HG03571 (cell line): ENCODE measurements around the gene CCR6.
"Not testable (repeated sequence)": the region's sequence is repeated elsewhere in the genome, so short reads cannot be mapped to it uniquely, and the experiment has no call there.

Experiments used
- ATAC-seq: cut with Tn5 transposase; IDR thresholded peaks from one replicate; pipeline ENCODE4 v1.9.1; 2021; ENCODE audit not compliant: unreplicated experiment

Gene CCR6

DNA sequence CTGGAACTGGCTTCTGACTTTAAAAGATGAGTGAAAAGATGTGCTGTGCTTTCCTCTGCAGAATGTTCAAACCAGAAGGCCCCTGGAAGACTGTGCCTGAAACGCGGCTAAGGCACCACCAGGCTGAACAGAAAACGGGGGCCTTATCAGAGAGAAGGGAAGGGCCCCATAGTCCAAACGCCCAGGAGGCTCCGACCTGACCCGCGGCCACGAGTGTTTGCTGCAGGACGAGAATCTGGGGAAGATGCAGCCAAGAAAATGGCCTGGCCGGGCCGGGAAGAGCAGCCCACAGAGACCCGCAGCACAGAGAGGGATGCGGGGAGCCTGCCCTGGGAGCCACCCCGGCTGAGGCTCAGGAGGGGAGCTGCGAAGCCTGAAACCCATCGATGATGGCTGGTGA lies 45.4 kb downstream of the CCR6 start:
- ATAC-seq: not testable (repeated sequence)

DNA sequence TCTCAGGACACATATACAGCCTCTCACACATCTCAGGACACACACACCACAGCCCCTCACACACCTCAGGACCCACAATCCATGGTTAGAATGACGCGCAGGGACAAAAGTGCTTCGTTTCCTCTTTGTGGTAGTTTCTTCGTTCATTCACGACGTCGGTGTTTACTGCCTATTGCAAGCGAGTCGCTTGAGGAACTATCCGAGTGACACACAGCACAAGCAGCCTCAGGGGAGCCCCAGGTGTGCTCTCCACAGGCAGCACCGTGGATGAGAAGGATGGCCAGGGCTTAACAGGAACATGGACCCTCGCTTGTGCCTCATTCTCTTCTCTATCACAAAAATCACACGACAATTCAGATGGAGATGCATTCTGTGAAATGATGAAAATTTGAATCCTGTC lies 47.0 kb downstream of the CCR6 start:
- not testable (repeated sequence) for ATAC-seq

DNA sequence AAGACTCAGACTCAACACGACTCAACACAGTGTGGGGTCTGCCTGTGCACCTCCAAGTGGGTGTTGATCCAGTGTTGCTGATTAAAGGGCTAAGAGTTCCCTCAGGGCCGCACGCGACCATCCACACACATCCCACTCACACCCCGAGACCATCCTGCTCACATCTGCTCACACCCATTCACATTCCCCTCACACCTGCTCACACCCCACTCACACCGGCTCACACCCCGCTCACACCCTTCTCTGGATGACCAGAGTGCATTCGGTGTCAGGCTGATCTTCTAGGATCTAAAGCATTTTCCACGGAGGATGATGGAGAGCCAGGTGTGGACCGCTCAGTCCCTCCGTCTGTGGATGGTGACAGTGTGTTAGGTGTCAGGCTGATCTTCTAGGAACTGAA lies 48.4 kb downstream of the CCR6 start:
- not testable (repeated sequence) for ATAC-seq

DNA sequence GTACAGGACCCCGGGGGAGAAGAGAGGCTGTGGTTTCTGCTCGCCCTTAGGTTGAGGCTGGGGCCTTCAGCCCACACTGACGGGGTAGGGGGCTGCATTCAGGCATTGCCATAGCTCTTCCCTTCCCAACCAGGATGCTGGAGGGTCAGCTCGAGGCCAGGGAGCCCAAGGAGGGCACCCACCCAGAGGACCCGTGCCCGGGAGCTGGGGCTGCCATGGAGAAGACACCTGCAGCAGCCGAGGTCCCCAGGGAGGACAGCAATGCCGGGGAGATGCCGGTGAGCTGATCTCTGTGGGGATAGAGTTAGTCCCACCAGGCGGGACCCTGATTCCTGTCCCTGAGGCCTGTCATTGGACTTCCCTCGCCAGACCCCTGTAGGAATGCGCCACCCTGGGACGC lies 49.1 kb downstream of the CCR6 start:
- not testable (repeated sequence) for ATAC-seq

DNA sequence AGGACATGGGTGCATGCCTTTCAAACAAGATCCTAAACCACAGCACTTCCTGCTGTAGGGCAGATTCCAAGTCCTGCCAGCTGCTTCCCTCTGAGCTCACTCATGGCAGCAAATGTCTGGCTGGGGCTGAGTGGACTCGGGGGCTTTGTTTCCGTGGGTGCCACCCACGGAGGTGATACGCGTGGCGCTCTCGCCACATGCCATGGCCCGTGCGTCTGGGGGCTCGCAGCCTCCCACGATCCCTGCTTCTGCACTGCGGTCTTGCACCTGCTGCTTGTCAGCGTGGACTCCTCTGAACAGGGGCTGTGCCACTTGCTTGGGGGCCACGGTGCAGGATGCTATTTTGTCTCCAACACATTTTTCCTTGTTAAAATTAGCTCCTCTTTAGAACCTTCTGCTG lies 54.4 kb downstream of the CCR6 start:
- not testable (repeated sequence) for ATAC-seq

DNA sequence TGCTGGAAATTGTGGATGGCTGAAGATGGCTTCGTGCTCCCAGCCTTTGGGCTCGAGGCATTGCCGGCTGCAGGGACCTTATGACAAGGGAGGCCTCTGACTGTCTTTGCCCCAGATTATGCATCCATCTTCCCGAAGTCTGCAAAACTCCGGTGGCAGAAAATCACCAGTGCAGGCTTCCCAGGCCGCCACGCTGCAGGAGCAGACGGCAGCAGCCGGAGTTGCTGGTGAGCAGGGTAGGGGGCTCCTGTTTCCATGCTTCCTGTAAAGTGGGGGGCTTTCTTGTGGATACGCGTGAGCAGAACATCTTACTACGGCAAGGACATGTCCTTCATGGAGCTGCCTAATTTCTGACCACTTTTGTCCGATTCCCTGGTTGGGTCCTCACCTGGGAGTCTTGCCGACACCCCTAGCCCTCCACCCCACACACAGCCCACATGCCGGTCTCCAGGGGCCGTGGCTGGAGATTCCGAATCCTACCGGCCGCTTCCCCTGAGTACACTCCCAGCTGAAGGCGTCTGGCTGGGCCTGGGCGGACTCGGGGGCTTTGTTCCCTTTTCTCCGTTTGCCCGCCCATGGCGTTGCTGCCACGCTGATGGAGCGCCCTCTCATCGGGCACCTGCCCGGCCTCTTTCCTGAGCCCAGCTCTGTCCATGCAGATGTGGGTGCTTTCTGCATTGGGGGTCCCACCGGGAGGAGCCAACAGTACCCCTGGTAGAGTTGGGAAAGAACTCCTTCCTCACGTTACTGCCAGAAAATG lies 56.2 kb downstream of the CCR6 start:
- ATAC-seq: not testable (repeated sequence)

DNA sequence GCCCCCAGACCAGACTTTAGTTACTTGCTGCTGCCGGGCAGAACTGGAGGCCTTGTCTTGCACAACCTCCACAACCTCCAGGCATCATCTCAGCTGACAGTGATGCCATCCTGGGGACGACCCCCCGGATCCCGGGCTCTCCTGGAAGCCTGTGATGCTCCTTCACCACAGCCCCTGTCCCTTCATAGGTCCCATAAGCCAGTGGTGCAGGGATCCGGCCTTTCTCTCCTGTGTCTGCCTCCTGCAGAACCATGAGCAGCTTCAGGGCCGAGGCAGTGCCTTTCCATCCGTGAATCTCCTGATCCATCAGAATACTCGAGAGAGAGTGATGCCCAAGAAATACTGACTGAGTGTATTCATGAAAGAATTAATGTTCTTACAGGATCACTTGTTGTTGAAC lies 57.2 kb downstream of the CCR6 start:
- not testable (repeated sequence) for ATAC-seq

DNA sequence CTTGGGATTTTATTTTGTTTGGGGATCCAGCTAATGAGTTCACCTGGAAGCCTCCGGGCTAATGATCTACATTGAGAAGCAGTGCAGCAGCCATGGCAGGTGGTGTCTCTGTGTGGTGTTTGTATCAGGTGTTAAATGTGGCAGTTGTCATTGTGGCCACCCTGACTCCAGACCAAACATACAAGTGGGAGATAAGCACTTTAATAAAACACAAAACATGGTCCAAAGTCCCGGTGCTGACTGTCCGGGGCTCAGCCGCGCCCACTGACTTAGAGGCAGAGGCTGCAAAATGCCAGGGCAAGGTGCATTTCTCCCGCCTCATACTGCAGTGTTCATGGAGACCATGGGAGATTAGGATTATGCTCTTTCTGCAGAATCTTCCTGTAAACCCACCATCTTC lies 58.5 kb downstream of the CCR6 start:
- ATAC-seq: not testable (repeated sequence)

DNA sequence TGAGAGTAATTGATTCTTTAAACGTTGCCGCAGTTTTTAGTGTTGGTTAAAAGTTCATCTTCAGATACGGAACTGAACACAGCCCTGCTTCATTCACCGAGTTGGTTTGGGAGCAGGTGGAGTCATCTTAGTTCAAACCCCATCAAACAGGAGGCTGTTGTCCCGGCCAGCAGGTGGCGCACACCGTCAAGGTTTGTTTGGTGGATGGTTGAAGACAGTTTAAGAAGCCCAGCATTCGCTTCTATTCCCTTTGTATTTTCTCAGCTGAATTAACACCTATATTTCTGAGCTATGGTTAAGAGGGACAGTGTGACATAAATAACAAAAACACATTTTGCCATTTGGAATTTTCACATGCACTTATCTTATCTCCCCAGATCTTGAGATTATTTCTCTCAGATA lies 60.0 kb downstream of the CCR6 start:
- ATAC-seq: peak; percentile 83

DNA sequence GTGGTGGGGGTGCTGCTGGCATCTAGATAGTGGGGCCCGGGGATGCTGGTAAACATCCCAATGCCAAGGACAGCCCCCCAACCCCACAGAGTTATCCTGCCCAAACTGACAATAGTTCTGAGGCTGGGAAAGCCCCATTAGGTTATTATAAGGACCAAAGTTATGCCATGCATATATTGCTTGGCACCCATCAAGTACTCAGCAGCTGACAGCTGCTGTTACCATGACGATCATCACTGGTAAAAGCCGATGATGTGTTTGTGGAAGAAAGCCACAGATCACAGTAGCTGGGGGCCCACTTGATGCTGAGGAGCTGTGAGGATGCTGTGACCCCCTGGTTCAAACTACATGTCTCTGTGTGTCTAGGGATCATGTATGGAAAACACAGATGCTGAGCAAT lies 62.2 kb downstream of the CCR6 start:
- ATAC-seq: not testable (repeated sequence)

DNA sequence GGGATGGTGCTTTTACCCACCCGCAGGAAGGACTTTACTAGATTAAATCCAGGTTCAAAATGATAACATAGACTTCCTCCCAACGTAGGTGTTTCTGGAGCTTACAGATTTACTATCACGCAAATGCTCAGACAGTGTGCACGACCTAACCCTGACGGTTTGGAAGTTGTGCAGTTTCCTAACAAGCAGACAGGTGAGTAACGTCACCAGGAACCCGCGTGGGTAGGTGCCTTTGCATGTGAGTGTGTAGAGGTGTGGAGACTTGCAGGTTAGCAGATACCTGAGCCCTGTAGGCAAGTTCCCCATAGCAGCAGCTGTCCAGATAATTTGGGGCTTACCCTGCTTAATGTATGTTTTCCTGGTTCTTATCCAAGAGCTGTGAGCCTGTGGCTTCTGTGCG lies 64.4 kb downstream of the CCR6 start:
- not testable (repeated sequence) for ATAC-seq
